Fibroblast of skin of left quadriceps (primary cell): Measurements from ENCODE around the gene CCDC78.

Source experiments
- DNase-seq, 2 experiments: peaks; one replicate each; pipeline ENCODE4 v3.0.0-alpha.2; 2013; ENCODE audit warnings: low read depth in 2 of 2

The CCDC78 gene

GRCh38 chr16:678858-679813 lies 47.1 kb downstream of the CCDC78 start:
- DNase-seq: no peak

DNA sequence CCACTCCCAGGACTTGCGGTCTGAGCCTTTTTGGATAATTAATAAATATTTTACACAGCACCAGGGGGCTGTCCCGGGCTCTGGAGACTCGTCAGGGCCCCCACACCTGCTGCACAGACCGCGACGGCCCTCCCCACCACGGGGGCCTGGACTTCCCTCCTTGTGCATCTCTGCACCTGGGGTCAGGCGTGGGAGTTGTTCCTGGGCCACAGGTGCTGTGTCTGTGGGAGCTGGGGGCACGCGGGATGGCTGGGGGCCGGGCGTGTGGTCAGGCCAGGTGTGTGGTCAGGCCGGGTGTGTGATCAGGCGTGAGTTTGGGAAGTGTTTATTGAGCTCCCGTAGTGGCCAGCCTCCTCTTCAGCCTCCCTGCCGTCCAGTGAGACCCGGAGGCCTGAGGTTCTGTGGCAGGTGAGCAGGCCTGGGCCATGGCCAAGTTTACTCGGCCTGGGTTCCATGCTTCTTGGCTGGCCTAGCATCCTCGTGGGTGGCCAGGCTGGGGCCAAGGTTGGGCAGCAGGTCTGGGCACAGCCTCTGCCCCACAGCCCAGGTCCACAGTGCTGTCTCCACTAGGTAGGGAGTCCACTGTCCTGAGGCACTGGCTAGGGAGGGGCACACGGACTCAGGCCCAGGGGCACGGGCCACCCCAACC lies 47.9 kb downstream of the CCDC78 start:
- no peak for DNase-seq

DNA sequence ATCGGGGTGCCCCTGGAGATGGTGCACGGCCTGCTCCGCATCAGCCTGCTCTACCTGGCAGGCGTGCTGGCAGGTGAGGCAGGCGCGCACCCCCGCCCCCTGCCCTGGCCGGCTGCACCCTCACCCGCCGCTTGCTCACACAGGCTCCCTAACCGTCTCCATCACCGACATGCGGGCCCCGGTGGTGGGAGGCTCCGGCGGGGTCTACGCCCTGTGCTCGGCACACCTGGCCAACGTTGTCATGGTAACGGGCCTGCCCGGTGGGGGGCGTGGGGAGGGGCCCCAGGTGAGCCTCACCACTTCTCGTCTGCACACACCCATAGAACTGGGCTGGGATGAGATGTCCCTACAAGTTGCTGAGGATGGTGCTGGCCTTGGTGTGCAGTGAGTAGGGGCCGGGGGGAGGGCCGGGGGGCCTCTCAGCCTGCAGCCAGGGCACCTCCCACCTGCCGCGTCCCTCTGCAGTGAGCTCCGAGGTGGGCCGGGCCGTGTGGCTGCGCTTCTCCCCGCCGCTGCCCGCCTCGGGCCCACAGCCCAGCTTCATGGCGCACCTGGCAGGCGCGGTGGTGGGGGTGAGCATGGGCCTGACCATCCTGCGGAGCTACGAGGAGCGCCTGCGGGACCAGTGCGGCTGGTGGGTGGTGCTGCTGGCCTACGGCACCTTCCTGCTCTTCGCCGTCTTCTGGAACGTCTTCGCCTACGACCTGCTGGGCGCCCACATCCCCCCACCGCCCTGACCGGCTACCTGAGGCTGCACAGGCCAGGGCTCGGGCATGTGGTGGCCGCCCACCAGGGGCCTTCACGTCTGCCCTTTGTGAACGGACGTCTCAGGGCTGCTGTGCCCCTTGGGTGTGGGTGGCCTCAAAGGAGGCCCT lies 48.7 kb downstream of the CCDC78 start:
- no peak for DNase-seq

DNA sequence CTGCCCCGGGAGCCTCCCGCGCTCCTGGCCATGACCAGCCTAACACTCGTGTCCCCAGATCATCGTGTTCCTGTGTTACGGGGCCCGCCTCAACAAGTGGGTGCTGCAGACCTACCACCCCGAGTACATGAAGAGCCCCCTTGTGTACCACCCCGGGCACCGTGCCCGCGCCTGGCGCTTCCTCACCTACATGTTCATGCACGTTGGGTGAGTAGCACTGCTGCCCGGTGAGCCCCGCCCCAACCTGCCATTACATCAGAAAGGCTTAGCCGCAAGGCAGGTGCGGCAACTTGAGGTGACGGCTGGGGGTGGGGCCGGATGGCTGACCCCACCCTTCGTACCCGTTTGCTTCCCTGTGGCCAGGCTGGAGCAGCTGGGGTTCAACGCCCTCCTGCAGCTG lies 49.3 kb downstream of the CCDC78 start:
- DNase-seq: no peak

DNA sequence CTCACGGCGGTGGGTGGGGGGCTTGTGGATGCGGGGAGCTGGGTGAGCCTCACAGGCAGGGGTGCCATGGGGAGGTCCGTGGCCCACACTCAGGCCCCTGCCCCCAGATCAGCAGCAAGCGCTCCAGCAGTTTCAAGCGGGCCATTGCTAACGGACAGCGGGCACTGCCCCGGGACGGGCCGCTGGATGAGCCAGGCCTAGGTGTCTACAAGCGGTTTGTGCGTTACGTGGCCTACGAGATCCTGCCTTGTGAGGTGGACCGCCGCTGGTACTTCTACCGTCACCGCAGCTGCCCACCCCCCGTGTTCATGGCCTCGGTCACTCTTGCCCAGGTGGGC lies 49.7 kb downstream of the CCDC78 start:
- no peak for DNase-seq

DNA sequence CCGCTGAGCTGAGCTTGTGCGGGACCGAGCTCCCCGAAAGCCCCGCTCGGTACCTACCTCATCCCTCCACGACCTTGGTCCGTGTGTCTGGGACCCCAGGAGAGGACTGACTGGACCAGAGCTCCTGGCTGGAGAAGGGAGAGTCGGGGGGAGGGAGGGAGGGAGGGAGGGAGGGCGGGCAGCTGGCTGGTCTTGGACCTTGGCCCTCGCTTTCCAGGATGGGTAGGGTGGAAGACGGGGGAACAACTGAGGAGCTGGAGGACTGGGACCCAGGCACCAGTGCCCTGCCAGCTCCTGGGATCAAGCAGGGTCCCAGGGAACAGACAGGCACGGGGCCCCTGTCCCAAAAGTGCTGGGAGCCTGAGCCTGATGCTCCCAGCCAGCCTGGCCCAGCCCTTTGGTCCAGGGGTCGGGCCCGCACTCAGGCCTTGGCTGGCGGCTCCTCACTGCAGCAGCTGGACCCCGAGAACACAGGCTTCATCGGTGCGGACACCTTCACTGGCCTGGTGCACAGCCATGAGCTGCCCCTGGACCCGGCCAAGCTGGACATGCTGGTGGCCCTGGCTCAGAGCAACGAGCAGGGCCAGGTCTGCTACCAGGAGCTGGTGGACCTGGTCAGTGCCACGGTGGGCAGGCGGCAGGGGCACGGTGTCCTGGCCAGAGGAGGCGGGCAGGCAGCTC lies 50.2 kb downstream of the CCDC78 start:
- no peak for DNase-seq

GRCh38 chr16:674968-675883 lies 51.0 kb downstream of the CCDC78 start, which contains the start of gene RHBDL1:
RHBDL1 (plus strand) TSS chr16:675671; CDS start chr16:675791, 120 bp downstream.
- no peak for DNase-seq

DNA sequence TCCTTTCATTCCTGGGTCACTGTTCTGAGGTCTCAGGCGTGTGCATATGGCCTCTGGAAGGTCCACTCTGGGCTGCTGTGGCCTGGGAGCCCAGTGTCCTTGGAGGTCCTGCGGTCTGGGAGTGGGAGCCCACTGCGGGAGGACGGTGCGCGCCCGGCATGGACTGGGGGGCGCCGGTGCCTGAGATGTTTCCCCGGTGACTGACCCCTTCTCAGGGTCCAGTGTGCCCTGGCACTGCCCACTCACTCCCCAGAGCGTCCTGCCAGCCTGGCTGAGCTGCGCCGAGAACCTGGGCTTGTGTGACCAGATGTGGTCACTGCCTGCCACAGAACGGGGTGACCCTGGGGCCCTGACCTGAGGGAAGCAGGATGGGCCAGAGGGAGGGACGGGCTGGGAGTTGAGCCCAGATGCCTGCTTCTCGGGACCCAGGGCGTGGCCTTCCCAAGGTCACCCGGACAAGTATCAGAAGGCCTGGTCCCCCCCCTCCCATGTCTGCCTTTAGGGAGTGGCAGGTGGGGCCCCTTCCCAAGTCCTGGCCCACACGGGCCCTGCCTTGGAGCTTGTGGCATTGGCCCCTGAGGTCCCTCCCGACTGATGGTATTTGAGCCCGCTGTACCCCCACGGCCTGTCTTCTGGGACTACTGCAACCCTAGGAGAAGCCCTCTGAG lies 51.9 kb downstream of the CCDC78 start:
- no peak for DNase-seq

- DNase-seq: no peak
These were observed 52.7 kb downstream of the CCDC78 start for GRCh38 chr16:673399-673991.

DNA sequence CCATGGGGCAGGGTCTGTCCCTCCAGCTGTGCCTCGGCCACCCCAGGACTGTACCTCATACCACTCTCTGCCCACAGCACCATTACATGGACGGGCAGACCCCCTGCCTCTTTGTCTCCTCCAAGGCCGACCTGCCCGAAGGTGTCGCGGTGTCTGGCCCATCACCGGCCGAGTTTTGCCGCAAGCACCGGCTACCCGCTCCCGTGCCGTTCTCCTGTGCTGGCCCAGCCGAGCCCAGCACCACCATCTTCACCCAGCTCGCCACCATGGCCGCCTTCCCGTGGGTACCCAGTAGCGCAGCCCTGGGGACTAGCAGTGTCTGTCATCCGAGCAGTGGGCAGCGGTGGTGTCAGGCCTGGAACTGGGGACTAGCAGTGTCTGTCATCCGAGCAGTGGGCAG lies 53.4 kb downstream of the CCDC78 start:
- no peak for DNase-seq
